SK-N-MC (cell line): ENCODE measurements around the gene DPH1.

ENCODE experiments used
- EZH2 ChIP-seq: fragments of 200-600 bp; sonication (generic); IDR thresholded peaks from one replicate; pipeline ENCODE4 v1.6.1; 2017; ENCODE audit warnings: antibody characterized with exemption
- FOXP2 ChIP-seq: optimal IDR thresholded peaks from 2 replicates; pipeline ENCODE3; 2011; ENCODE audit warnings: mild to moderate bottlenecking, moderate library complexity; ENCODE audit not compliant: insufficient read depth; ENCODE audit errors: extremely low read length, control extremely low read depth
- POLR2AphosphoS5 ChIP-seq: IDR thresholded peaks from 2 replicates; pipeline ENCODE4 v1.6.1; 2012; ENCODE audit warnings: mild to moderate bottlenecking, low read depth, low read length, borderline replicate concordance

- no peak for TF ChIP-seq POLR2AphosphoS5
- TF ChIP-seq EZH2, result no peak
- no peak for TF ChIP-seq FOXP2
These were observed 53.7 kb downstream of the DPH1 start for GRCh38 chr17:2083613-2084035.
